Measurements from ENCODE around the gene ARFGAP3. TPM values are rescaled to one million over a fixed set of nuclear protein-coding genes. Genes with fewer than 3 reads are reported as not detected.

The ARFGAP3 gene
- total and polyA plus RNA-seq, 4 donors: 25.8 to 42.9 (median 42.3) TPM

DNA sequence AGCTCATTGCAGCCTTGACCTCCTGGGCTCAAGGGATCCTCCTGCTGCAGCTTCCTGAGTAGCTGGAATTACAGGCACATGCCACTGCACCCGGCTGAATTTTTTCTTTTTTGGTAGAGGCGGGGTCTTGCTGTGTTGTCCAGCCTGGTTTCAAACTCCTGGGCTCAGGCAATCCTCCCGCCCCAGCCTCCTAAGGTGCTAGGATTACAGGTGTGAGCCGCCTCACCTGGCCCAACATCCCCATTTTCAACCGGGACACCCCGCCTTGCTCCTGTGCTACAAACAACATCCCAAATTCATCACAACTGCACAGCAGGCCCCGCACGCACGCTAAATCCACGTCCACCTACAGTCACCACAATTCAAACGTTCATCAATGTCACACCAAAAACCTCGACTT is 61.0 kb downstream of the ARFGAP3 start:
- peaks cover 5 to 35% (median 13%) of the 10 kb centered on the region in 4 donors for H3K36me3 ChIP-seq (ENCODE audit: control insufficient read depth in 4 of 4, insufficient read depth in 4 of 4, low read length in 4 of 4)
- TF ChIP-seq, protein P1, sequence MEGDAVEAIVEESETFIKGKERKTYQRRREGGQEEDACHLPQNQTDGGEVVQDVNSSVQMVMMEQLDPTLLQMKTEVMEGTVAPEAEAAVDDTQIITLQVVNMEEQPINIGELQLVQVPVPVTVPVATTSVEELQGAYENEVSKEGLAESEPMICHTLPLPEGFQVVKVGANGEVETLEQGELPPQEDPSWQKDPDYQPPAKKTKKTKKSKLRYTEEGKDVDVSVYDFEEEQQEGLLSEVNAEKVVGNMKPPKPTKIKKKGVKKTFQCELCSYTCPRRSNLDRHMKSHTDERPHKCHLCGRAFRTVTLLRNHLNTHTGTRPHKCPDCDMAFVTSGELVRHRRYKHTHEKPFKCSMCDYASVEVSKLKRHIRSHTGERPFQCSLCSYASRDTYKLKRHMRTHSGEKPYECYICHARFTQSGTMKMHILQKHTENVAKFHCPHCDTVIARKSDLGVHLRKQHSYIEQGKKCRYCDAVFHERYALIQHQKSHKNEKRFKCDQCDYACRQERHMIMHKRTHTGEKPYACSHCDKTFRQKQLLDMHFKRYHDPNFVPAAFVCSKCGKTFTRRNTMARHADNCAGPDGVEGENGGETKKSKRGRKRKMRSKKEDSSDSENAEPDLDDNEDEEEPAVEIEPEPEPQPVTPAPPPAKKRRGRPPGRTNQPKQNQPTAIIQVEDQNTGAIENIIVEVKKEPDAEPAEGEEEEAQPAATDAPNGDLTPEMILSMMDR (IDR thresholded peaks at IDR 0.05; ENCODE audit: control extremely low read depth, extremely low read depth): no peak
- peaks cover 0 to 11% (median 0%) of the 10 kb centered on the region in 5 donors for H3K4me1 ChIP-seq (ENCODE audit: control insufficient read depth in 5 of 5, insufficient read depth in 5 of 5, low read length in 5 of 5)
- no peak overlapping the region for H3K4me3 ChIP-seq
- no peaks in the 10 kb centered on the region for H3K27me3 ChIP-seq (ENCODE audit: control insufficient read depth in 3 of 3, insufficient read depth in 3 of 3, low read length in 2 of 3)
- no peak overlapping the region for H3K9ac ChIP-seq (ENCODE audit: insufficient read depth in 1 of 2, low read length in 2 of 2)
- 71 to 80% methylated on average over 12 of the region's 12 CpGs for WGBS, 2 donors
- ATAC-seq (ENCODE audit: insufficient read depth, low FRiP score): no peak
- DNase-seq: no peak
- H3K27ac ChIP-seq (ENCODE audit: low read depth in 1 of 2, low read length in 1 of 2): no peak overlapping the region
- no peaks in the 10 kb centered on the region for H3K9me3 ChIP-seq (ENCODE audit: control insufficient read depth in 4 of 4, insufficient read depth in 3 of 4, low read length in 3 of 4)

DNA sequence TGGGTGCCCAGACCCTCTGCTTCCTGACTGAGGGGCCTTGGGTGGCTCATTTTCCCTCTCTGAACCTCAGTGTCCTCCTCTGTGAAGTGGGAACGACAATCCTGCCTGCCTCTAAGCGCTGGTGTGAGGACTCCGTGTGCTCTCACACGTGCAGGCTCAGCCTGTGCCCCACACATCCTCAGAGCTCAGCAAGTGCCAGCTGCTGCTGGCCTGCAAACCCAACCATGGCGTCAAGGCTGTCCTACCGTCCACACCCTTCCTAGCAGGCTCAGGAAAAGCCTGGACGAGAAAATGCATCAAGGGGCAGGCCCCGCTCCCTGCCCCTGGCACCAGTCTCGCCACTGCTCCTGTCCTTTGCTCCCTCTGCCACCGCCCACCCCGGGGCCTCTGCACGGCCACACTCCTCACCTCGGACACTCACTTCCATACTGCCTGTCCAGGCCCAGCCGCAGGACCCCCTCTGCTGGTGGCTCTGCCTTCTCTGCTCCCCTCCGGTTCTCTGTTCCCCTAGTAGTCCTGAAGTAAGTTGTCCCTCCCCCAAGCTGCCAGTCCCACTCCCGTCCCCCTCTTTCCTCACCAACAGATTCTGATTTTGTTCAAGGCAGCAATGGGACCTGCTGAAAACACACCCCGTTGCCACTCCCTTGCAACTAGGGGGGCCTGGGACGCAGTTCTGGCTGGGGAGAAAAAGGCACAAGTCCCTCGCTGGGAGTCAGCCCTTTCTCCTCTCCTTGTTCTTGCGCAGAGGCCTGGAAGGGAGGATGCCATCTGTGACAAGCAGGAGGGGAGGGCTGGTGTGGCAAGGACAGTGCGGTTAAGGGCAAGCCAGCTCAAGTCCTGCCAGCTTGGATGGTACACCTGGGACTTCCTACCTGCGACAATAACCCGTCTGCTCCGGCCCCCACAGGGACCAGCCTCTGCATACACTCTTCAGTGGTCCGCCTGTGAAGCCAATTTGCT is 62.2 kb downstream of the ARFGAP3 start:
- ATAC-seq (ENCODE audit: insufficient read depth, low FRiP score): no peak
- WGBS, 2 donors: 79 to 88% methylated on average over 24 to 25 of the region's 25 CpGs

DNA sequence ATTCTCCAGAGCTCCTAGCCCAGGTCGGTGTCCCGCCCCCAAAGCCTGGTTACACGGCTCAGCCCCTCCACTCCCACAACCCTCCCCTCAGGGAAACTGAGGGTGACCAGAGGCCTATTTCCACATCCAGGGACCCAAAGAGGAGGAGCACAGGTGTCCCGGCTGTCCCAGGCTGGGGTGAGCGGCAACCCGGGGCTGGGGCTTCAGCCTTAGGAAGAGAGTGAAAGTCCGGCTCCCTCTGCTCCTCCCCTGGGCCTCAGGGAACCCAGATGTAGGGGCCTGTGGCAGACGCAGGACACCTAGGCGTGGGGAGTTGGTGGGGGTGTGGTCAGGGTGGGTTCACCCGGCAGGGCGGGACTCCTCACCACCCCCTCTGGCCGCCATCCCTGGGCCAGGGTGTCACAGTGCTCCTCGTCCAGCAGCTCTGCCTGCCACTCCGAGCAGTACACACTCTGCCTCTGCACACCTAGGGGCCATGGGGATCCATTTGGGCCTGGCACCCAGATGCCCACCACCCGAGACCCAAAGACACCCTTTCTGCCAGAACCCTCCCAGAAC is 63.1 kb downstream of the ARFGAP3 start:
- H3K36me3 ChIP-seq (ENCODE audit: control insufficient read depth in 4 of 4, insufficient read depth in 4 of 4, low read length in 4 of 4): peaks cover 4 to 28% (median 5%) of the 10 kb centered on the region in 4 donors
- WGBS, 2 donors: 84 to 92% methylated on average over 14 to 15 of the region's 15 CpGs

More for the DNA sequence above, 62.2 kb downstream of the ARFGAP3 start:
- peaks cover 0 to 11% (median 0%) of the 10 kb centered on the region in 5 donors for H3K4me1 ChIP-seq (ENCODE audit: control insufficient read depth in 5 of 5, insufficient read depth in 5 of 5, low read length in 5 of 5)
- DNase-seq: peak in 1 of 3 donors; percentile 20
- H3K27me3 ChIP-seq (ENCODE audit: control insufficient read depth in 3 of 3, insufficient read depth in 3 of 3, low read length in 2 of 3): no peaks in the 10 kb centered on the region
- no peak overlapping the region for H3K4me3 ChIP-seq
- peaks cover 4 to 34% (median 9%) of the 10 kb centered on the region in 4 donors for H3K36me3 ChIP-seq (ENCODE audit: control insufficient read depth in 4 of 4, insufficient read depth in 4 of 4, low read length in 4 of 4)
- no peak overlapping the region for H3K9ac ChIP-seq (ENCODE audit: insufficient read depth in 1 of 2, low read length in 2 of 2)
- H3K27ac ChIP-seq (ENCODE audit: low read depth in 1 of 2, low read length in 1 of 2): peak overlapping the region in 1 of 2 donors; percentile 12
- TF ChIP-seq, protein P1 (IDR thresholded peaks at IDR 0.05; ENCODE audit: control extremely low read depth, extremely low read depth): no peak
- no peaks in the 10 kb centered on the region for H3K9me3 ChIP-seq (ENCODE audit: control insufficient read depth in 4 of 4, insufficient read depth in 3 of 4, low read length in 3 of 4)

More for the DNA sequence above, 63.1 kb downstream of the ARFGAP3 start:
- peaks cover 0 to 11% (median 0%) of the 10 kb centered on the region in 5 donors for H3K4me1 ChIP-seq (ENCODE audit: control insufficient read depth in 5 of 5, insufficient read depth in 5 of 5, low read length in 5 of 5)
- ATAC-seq (ENCODE audit: insufficient read depth, low FRiP score): no peak
- no peak overlapping the region for H3K9ac ChIP-seq (ENCODE audit: insufficient read depth in 1 of 2, low read length in 2 of 2)
- peak overlapping the region in 1 of 2 donors; percentile 12 for H3K27ac ChIP-seq (ENCODE audit: low read depth in 1 of 2, low read length in 1 of 2)
- TF ChIP-seq, protein P1 (IDR thresholded peaks at IDR 0.05; ENCODE audit: control extremely low read depth, extremely low read depth): no peak
- H3K27me3 ChIP-seq (ENCODE audit: control insufficient read depth in 3 of 3, insufficient read depth in 3 of 3, low read length in 2 of 3): no peaks in the 10 kb centered on the region
- DNase-seq: no peak
- no peaks in the 10 kb centered on the region for H3K9me3 ChIP-seq (ENCODE audit: control insufficient read depth in 4 of 4, insufficient read depth in 3 of 4, low read length in 3 of 4)
- H3K4me3 ChIP-seq: no peak overlapping the region

Data from lung (tissue), 12 donors.